ENCODE measurements around the gene HSD17B12. TPM values are rescaled to one million over a fixed set of nuclear protein-coding genes. Genes with fewer than 3 reads are reported as not detected.

The HSD17B12 gene
- polyA plus RNA-seq, 1 experiment, result 67.7 TPM

DNA sequence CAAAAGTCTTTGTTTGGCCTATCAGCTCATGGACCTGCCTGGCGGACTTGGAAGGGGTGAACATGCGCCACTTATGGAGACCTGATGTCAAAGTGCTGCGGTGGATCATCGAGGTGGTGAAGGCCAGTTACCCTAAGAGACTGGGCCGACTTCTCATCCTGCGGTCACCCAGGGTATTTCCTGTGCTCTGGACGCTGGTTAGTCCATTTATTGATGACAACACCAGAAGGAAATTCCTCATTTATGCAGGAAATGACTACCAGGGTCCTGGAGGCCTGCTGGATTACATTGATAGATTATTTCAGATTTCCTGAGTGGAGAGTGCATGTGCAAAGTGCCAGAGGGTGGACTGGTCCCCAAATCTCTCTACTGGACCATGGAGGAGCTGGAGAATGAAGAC, 218.0 kb downstream of the HSD17B12 start:
- Histone ChIP-seq H3K27me3 (ENCODE audit: control insufficient read depth, insufficient read depth, low read length) (no peaks in the 10 kb centered on the region), H3K36me3 (ENCODE audit: control insufficient read depth, insufficient read depth, low read length) (peaks cover 14% of the 10 kb centered on the region), H3K4me3 (ENCODE audit: low read depth, low read length) (no peak overlapping the region)
- ChIA-PET CTCF (interaction anchor here (2.1 kb wide), 1 partner anchor 9 kb away, joined by 7 read pairs; no protein-coding TSS in a partner anchor), POLR2A (no interaction called here)
- DNase-seq (ENCODE audit: low read depth), result no peak
- TF ChIP-seq, protein P1, sequence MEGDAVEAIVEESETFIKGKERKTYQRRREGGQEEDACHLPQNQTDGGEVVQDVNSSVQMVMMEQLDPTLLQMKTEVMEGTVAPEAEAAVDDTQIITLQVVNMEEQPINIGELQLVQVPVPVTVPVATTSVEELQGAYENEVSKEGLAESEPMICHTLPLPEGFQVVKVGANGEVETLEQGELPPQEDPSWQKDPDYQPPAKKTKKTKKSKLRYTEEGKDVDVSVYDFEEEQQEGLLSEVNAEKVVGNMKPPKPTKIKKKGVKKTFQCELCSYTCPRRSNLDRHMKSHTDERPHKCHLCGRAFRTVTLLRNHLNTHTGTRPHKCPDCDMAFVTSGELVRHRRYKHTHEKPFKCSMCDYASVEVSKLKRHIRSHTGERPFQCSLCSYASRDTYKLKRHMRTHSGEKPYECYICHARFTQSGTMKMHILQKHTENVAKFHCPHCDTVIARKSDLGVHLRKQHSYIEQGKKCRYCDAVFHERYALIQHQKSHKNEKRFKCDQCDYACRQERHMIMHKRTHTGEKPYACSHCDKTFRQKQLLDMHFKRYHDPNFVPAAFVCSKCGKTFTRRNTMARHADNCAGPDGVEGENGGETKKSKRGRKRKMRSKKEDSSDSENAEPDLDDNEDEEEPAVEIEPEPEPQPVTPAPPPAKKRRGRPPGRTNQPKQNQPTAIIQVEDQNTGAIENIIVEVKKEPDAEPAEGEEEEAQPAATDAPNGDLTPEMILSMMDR (IDR thresholded peaks at IDR 0.05; ENCODE audit: insufficient read depth, low read depth, low read length), result no peak

DNA sequence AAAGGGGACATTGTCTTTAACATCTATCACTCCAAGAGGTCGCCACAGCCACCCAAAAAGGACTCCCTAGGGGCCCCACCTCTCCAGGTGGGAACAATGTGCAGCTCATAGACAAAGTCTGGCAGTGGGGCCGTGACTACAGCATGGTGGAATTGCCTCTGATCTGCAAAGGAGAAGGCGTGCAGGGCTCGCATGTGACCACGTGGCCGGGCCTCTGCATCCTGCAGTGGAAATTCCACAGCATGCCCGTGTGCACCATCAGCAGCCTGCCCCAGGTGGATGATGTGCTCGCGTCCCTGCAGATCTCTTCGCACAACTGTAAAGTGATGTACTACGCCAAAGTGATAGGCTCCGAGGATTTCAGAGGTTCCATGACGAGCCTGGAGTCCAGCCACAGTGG, 218.6 kb downstream of the HSD17B12 start:
- ChIA-PET POLR2A (no interaction called here), CTCF (interaction anchor here (2.1 kb wide), 1 partner anchor 9 kb away, joined by 7 read pairs; no protein-coding TSS in a partner anchor)
- TF ChIP-seq, protein P1 (IDR thresholded peaks at IDR 0.05; ENCODE audit: insufficient read depth, low read depth, low read length), result no peak
- no peaks in the 10 kb centered on the region for H3K27me3 ChIP-seq (ENCODE audit: control insufficient read depth, insufficient read depth, low read length)
- H3K4me3 ChIP-seq (ENCODE audit: low read depth, low read length), result no peak overlapping the region
- DNase-seq (ENCODE audit: low read depth), result no peak
- peaks cover 14% of the 10 kb centered on the region for H3K36me3 ChIP-seq (ENCODE audit: control insufficient read depth, insufficient read depth, low read length)

DNA sequence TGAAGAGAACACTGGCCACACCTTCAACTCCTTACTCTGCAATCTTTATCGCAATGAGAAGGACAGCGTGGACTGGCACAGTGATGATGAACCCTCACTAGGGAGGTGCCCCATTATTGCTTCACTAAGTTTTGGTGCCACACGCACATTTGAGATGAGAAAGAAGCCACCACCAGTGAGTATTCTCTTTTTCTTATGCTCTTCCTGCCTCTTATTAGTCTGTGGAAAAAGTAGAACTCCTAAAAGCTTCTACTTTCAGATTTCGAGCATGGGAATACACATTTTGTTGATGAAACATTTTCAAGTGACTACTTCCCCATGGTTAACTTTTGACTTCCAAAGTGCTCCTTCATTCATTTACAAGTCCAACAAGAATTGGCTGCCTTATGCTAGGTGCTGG, 221.0 kb downstream of the HSD17B12 start:
- DNase-seq (ENCODE audit: low read depth), result no peak
- H3K36me3 ChIP-seq (ENCODE audit: control insufficient read depth, insufficient read depth, low read length), result peaks cover 14% of the 10 kb centered on the region
- CTCF ChIA-PET, result no interaction called here
- POLR2A ChIA-PET, result no interaction called here
- H3K4me3 ChIP-seq (ENCODE audit: low read depth, low read length), result no peak overlapping the region
- no peaks in the 10 kb centered on the region for H3K27me3 ChIP-seq (ENCODE audit: control insufficient read depth, insufficient read depth, low read length)
- TF ChIP-seq, protein P1 (IDR thresholded peaks at IDR 0.05; ENCODE audit: insufficient read depth, low read depth, low read length), result no peak

DNA sequence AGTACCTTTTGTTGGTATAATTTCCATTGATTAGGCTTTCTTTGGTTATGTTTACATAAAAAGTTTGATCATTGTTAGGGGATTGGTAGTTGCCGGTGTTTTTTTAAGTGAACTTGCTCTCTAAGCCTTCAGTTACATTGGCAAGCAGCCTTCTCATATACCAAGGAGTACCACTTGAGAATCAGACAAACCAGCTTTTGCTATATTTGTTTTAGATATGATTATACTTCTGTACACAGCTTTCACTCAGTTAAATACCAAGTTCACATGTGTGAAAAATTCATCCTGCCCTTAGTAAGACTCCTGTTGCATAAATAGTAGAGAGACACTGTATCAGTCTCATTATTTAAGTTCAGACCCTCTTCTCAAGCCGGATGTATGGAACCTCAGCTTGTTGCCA, 222.5 kb downstream of the HSD17B12 start:
- Histone ChIP-seq H3K27me3 (ENCODE audit: control insufficient read depth, insufficient read depth, low read length) (no peaks in the 10 kb centered on the region), H3K36me3 (ENCODE audit: control insufficient read depth, insufficient read depth, low read length) (peaks cover 14% of the 10 kb centered on the region), H3K4me3 (ENCODE audit: low read depth, low read length) (no peak overlapping the region)
- ChIA-PET POLR2A (no interaction called here), CTCF (interaction anchor here (0.7 to 2.9 kb wide), 3 partner anchors 13 to 135 kb away, joined by 3 to 18 read pairs (median 4); no protein-coding TSS in a partner anchor)
- TF ChIP-seq, protein P1 (IDR thresholded peaks at IDR 0.05; ENCODE audit: insufficient read depth, low read depth, low read length), result no peak
- DNase-seq (ENCODE audit: low read depth), result no peak

DNA sequence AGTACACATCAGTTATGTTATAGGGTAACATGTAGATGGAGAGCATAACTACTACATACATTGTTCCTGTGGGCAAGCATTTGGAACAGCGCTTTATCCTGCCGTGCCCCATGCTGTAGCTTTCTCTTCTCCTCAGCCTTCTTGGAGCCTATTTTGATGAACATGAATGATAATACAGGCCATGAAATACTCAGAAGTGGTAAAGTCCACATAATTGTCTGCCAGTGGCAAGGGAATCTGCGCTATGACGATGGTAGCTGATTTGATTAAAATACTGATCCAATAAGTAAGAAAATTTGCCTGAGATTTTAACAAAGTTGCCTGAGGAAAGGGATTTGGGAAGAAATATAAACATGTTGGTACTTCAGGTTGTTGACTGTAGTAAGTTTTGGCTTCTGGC, 223.4 kb downstream of the HSD17B12 start:
- Histone ChIP-seq H3K4me3 (ENCODE audit: low read depth, low read length) (no peak overlapping the region), H3K27me3 (ENCODE audit: control insufficient read depth, insufficient read depth, low read length) (no peaks in the 10 kb centered on the region), H3K36me3 (ENCODE audit: control insufficient read depth, insufficient read depth, low read length) (peaks cover 9% of the 10 kb centered on the region)
- no peak for DNase-seq (ENCODE audit: low read depth)
- TF ChIP-seq, protein P1 (IDR thresholded peaks at IDR 0.05; ENCODE audit: insufficient read depth, low read depth, low read length), result no peak
- CTCF ChIA-PET, result interaction anchor here (0.6 to 2.9 kb wide), 4 partner anchors 14 to 134 kb away, joined by 4 to 18 read pairs (median 4); no protein-coding TSS in a partner anchor
- POLR2A ChIA-PET, result no interaction called here

Data from BJ (cell line).